Measurements from ENCODE around the gene ALDH1L1. TPM values are rescaled to one million over a fixed set of nuclear protein-coding genes. Genes with fewer than 3 reads are reported as not detected.

The ALDH1L1 gene
- total RNA-seq, 1 experiment from 2014 or later = 0.54 TPM

GRCh38 chr3:126155819-126156218 lies 24.6 kb downstream of the ALDH1L1 start:
- DNase-seq (ENCODE audit: extremely low read depth, low read depth) = no peak

GRCh38 chr3:126155280-126155640 lies 25.1 kb downstream of the ALDH1L1 start:
- no peak for DNase-seq (ENCODE audit: extremely low read depth, low read depth)

GRCh38 chr3:126154391-126155279 lies 25.8 kb downstream of the ALDH1L1 start:
- DNase-seq (ENCODE audit: extremely low read depth, low read depth) = no peak

- no peak for DNase-seq (ENCODE audit: extremely low read depth, low read depth)
These were observed 26.6 kb downstream of the ALDH1L1 start for GRCh38 chr3:126153695-126154360.

- no peak for DNase-seq (ENCODE audit: extremely low read depth, low read depth)
These were observed 27.3 kb downstream of the ALDH1L1 start for GRCh38 chr3:126152901-126153694.

- DNase-seq (ENCODE audit: extremely low read depth, low read depth) = no peak
These were observed 27.9 kb downstream of the ALDH1L1 start for GRCh38 chr3:126152458-126152857.

GRCh38 chr3:126151562-126152302 lies 28.7 kb downstream of the ALDH1L1 start:
- DNase-seq (ENCODE audit: extremely low read depth, low read depth) = no peak

GRCh38 chr3:126149960-126150515 lies 30.3 kb downstream of the ALDH1L1 start:
- DNase-seq (ENCODE audit: extremely low read depth, low read depth) = no peak

GRCh38 chr3:126149256-126149902 lies 31.0 kb downstream of the ALDH1L1 start:
- no peak for DNase-seq (ENCODE audit: extremely low read depth, low read depth)

- no peak for DNase-seq (ENCODE audit: extremely low read depth, low read depth)
These were observed 32.3 kb downstream of the ALDH1L1 start for GRCh38 chr3:126147932-126148683.

GRCh38 chr3:126147147-126147931 lies 33.0 kb downstream of the ALDH1L1 start:
- no peak for DNase-seq (ENCODE audit: extremely low read depth, low read depth)

- DNase-seq (ENCODE audit: extremely low read depth, low read depth) = no peak
These were observed 33.8 kb downstream of the ALDH1L1 start for GRCh38 chr3:126146525-126147146.

GRCh38 chr3:126146034-126146433 lies 34.4 kb downstream of the ALDH1L1 start:
- no peak for DNase-seq (ENCODE audit: extremely low read depth, low read depth)

- no peak for DNase-seq (ENCODE audit: extremely low read depth, low read depth)
These were observed 37.7 kb downstream of the ALDH1L1 start for GRCh38 chr3:126142652-126143051.

- no peak for DNase-seq (ENCODE audit: extremely low read depth, low read depth)
These were observed 42.8 kb downstream of the ALDH1L1 start for GRCh38 chr3:126137490-126138130.

GRCh38 chr3:126136428-126137220 lies 43.8 kb downstream of the ALDH1L1 start:
- no peak for DNase-seq (ENCODE audit: extremely low read depth, low read depth)
